HepG2 (cell line): ENCODE results near the gene CACNG5. TPM values are rescaled to one million over a fixed set of nuclear protein-coding genes. Genes with fewer than 3 reads are reported as not detected.
A peak's percentile ranks its signal among the peaks of the same experiment; 100 is the strongest.

ENCODE experiments used
- AKAP8 ChIP-seq: sonication (generic); formaldehyde crosslinking; IDR thresholded peaks from 2 replicates; pipeline ENCODE4 v1.5.1; 2020; ENCODE audit warnings: mild to moderate bottlenecking, missing genetic modification reagents
- BCL3 ChIP-seq: sonication (generic); formaldehyde crosslinking; IDR thresholded peaks from 2 replicates; pipeline ENCODE4 v1.5.1; 2020; ENCODE audit warnings: mild to moderate bottlenecking, missing genetic modification reagents, moderate library complexity
- DRAP1 ChIP-seq: IDR thresholded peaks from 2 replicates; pipeline ENCODE4 v1.6.1; 2016; ENCODE audit warnings: missing genetic modification reagents, missing compliant biosample characterization
- ELF3 ChIP-seq: IDR thresholded peaks from 2 replicates; pipeline ENCODE4 v1.6.1; 2016; ENCODE audit warnings: missing genetic modification reagents, missing compliant biosample characterization
- GPN1 ChIP-seq: sonication (generic); formaldehyde crosslinking; IDR thresholded peaks from 2 replicates; pipeline ENCODE4 v1.5.1; 2020; ENCODE audit warnings: missing genetic modification reagents, borderline replicate concordance
- HBP1 ChIP-seq: IDR thresholded peaks from 2 replicates; pipeline ENCODE4 v1.6.1; 2016; ENCODE audit warnings: low read depth, control low read depth
- HDAC2 ChIP-seq: sonication (generic); formaldehyde crosslinking; IDR thresholded peaks from 2 replicates; pipeline ENCODE4 v1.4.0; 2020; ENCODE audit warnings: missing genetic modification reagents
- IKZF1 ChIP-seq: fragments of 450-650 bp; IDR thresholded peaks from 2 replicates; pipeline ENCODE4 v1.7.1; 2016
- IRX3 ChIP-seq: sonication (generic); formaldehyde crosslinking; IDR thresholded peaks from 2 replicates; pipeline ENCODE4 v1.8.1; 2023; ENCODE audit warnings: mild to moderate bottlenecking, low read depth, missing genetic modification reagents, borderline replicate concordance
- NRL ChIP-seq: sonication (generic); formaldehyde crosslinking; IDR thresholded peaks from 2 replicates; pipeline ENCODE4 v1.5.0; 2020; ENCODE audit warnings: missing genetic modification reagents, mild to moderate bottlenecking, moderate library complexity, borderline replicate concordance
- PHF21A ChIP-seq: sonication (generic); formaldehyde crosslinking; IDR thresholded peaks from 2 replicates; pipeline ENCODE4 v1.5.0; 2020; ENCODE audit warnings: mild to moderate bottlenecking, missing genetic modification reagents
- PRPF4 ChIP-seq: fragments of 200-400 bp; formaldehyde crosslinking; IDR thresholded peaks from 2 replicates; pipeline ENCODE4 v1.6.1; 2016; ENCODE audit warnings: low read length, low read depth; ENCODE audit not compliant: poor library complexity, severe bottlenecking
- SKIL ChIP-seq: sonication (generic); formaldehyde crosslinking; IDR thresholded peaks from 2 replicates; pipeline ENCODE4 v1.8.0; 2022; ENCODE audit warnings: missing genetic modification reagents, mild to moderate bottlenecking, moderate library complexity, borderline replicate concordance
- SMC3 ChIP-seq: IDR thresholded peaks from 2 replicates; pipeline ENCODE4 v1.6.1; 2011; ENCODE audit warnings: low read length, improper control_type of control experiment
- STAG1 ChIP-seq: sonication (generic); formaldehyde crosslinking; IDR thresholded peaks from 2 replicates; pipeline ENCODE4 v1.4.0; 2020; ENCODE audit warnings: missing genetic modification reagents
- ZNF34 ChIP-seq: sonication (generic); formaldehyde crosslinking; IDR thresholded peaks from 2 replicates; pipeline ENCODE4 v1.4.0; 2020; ENCODE audit warnings: mild to moderate bottlenecking, missing genetic modification reagents, borderline replicate concordance
- ZNF350 ChIP-seq: sonication (generic); formaldehyde crosslinking; IDR thresholded peaks from 2 replicates; pipeline ENCODE4 v1.4.0; 2020; ENCODE audit warnings: mild to moderate bottlenecking, low read depth, missing genetic modification reagents, borderline replicate concordance
- ZNF629 ChIP-seq: sonication (generic); formaldehyde crosslinking; conservative IDR thresholded peaks from 2 replicates; pipeline ENCODE4 v1.5.0; 2020; ENCODE audit warnings: missing genetic modification reagents
- ZNF746 ChIP-seq: sonication (generic); formaldehyde crosslinking; IDR thresholded peaks from 2 replicates; pipeline ENCODE4 v1.8.0; 2022; ENCODE audit warnings: mild to moderate bottlenecking, missing genetic modification reagents
- ZNF883 ChIP-seq: sonication (generic); formaldehyde crosslinking; IDR thresholded peaks from 2 replicates; pipeline ENCODE4 v1.5.1; 2020; ENCODE audit warnings: mild to moderate bottlenecking, missing genetic modification reagents; ENCODE audit errors: not compliant biosample characterization
- ZSCAN21 ChIP-seq: sonication (generic); formaldehyde crosslinking; IDR thresholded peaks from 2 replicates; pipeline ENCODE4 v1.8.0; 2022; ENCODE audit warnings: mild to moderate bottlenecking, missing genetic modification reagents, moderate library complexity, borderline replicate concordance
- polyA plus RNA-seq, 8 experiments: library from polyadenylated mRNA; depleted of rRNA in 3 of 8; stranded (reverse) in 7 of 8; unstranded in 1 of 8; fragments of >200 nt; fragmentation: Illumina TruSeq in 4 of 8; extraction: Trizol in 4 of 8; gene quantifications; 2 replicates each; pipeline versions ENCODE4 v1.2.1 to v1.2.3, GENCODE V29; 2011 to 2016; ENCODE audit warnings: low read depth in 4 of 8, missing spikeins in 1 of 8, mixed read lengths in 1 of 8; ENCODE audit not compliant: insufficient read depth in 1 of 8
- total RNA-seq, 5 experiments: library from RNA; depleted of rRNA; stranded (reverse); fragments of >200 nt; fragmentation: Illumina TruSeq; extraction: Trizol; gene quantifications; 2 replicates each; pipeline ENCODE4 v1.2.3, GENCODE V29; 2016; ENCODE audit warnings: low read depth in 1 of 5
- TF ChIP-seq, protein P1 (sequence below): sonication (generic); formaldehyde crosslinking; IDR thresholded peaks from 2 replicates; pipeline ENCODE4 v1.5.0; 2020; ENCODE audit warnings: mild to moderate bottlenecking, missing genetic modification reagents

Gene CACNG5
- total and polyA plus RNA-seq, 2 of the 13 experiments (the other 11 are each of a cell fraction or from before 2014, with no cell fraction given) = not detected

- TF ChIP-seq BCL3 (CRISPR knock-in tag) (0 out of 2 replicates have a peak, but pooled peaks have one; percentile 53), ZSCAN21 (no peak), HBP1 (no peak; the same call in 1 of the 2 replicates), ZNF883 (CRISPR knock-in tag) (no peak), HDAC2 (CRISPR knock-in tag) (no peak), STAG1 (CRISPR knock-in tag) (peak; percentile 85), DRAP1 (CRISPR knock-in tag) (no peak), ZNF34 (CRISPR knock-in tag) (no peak), IKZF1 (no peak), ZNF746 (CRISPR knock-in tag) (no peak), SKIL (no peak), SMC3 (peak; percentile 94), IRX3 (CRISPR knock-in tag) (no peak), ZNF629 (CRISPR knock-in tag) (no peak), ELF3 (no peak), GPN1 (CRISPR knock-in tag) (no peak), PRPF4 (no peak), ZNF350 (CRISPR knock-in tag) (0 out of 2 replicates have a peak, but pooled peaks have one; percentile 13), AKAP8 (CRISPR knock-in tag) (no peak), PHF21A (CRISPR knock-in tag) (no peak), NRL (no peak)
- TF ChIP-seq, protein P1, sequence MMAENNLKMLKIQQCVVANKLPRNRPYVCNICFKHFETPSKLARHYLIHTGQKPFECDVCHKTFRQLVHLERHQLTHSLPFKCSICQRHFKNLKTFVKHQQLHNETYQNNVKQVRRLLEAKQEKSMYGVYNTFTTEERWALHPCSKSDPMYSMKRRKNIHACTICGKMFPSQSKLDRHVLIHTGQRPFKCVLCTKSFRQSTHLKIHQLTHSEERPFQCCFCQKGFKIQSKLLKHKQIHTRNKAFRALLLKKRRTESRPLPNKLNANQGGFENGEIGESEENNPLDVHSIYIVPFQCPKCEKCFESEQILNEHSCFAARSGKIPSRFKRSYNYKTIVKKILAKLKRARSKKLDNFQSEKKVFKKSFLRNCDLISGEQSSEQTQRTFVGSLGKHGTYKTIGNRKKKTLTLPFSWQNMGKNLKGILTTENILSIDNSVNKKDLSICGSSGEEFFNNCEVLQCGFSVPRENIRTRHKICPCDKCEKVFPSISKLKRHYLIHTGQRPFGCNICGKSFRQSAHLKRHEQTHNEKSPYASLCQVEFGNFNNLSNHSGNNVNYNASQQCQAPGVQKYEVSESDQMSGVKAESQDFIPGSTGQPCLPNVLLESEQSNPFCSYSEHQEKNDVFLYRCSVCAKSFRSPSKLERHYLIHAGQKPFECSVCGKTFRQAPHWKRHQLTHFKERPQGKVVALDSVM = no peak
These were observed 71.7 kb downstream of the CACNG5 start (continued) for GRCh38 chr17:66906321-66907278.
